ENCODE measurements around the gene SPRED2. TPM values are rescaled to one million over a fixed set of nuclear protein-coding genes. Genes with fewer than 3 reads are reported as not detected.
A peak's percentile ranks its signal among the peaks of the same experiment; 100 is the strongest.

Gene SPRED2
- polyA plus RNA-seq, 2 of the 4 experiments (the other 2 are of a cell fraction): 20.6 to 29.3 TPM

DNA sequence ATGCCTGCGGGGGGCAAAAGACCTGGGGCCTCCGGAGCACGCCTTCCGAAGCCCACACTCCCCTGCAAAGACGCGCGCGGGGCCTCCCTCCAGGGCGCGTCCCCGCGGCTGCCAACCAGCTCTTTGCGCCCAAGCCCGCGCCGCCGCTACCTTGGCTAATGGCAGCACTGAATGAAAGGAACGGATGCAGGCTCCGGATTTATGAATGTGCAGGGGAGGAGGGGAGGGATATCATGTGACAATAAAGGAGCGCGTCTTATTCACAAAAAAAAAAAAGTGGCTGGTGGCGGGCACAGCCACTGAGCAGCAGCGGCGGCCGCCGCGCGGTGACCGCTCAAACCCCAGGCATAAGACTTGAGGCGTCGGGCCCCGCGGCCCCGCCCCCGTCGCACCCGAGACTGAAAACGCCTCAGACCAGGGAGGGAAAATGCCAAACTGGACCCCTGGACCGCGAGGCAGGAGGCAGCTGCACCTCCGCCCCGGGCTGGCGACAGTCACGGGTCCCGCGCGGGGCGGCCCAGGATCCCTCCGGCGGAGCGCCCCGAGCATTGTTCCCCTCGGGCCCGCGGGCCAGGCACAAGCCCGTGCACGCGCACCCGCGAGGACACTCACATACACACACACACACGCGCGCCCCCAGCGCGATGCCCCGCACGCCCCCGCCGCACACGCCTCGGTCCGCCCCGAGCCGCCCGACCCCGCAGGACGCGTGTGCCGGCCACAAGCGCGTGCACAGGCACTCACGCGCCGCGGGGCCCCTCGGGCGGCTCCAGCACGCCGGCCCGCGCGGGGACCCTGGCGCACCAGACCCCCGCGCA is 1.6 kb downstream of the SPRED2 start (continued):
- TF ChIP-seq RAD21 (conservative IDR thresholded peaks at IDR 0.05 in 1 of 2, IDR thresholded peaks at IDR 0.05 in 1 of 2) (peak; percentile 6 to 10; a peak in 1 of 5 replicates), CHD2 (IDR thresholded peaks at IDR 0.05; ENCODE audit: low read length, partially characterized antibody) (no peak), FOSL2 (IDR thresholded peaks at IDR 0.05) (no peak), FOSL2 (CRISPR knock-in tag; IDR thresholded peaks at IDR 0.05) (no peak), JUN (IDR thresholded peaks at IDR 0.05) (no peak; a peak in 2 of 5 replicates), POLR2A (IDR thresholded peaks at IDR 0.05; ENCODE audit: low read length) (no peak; the same call in 1 of the 2 replicates), ELK1 (IDR thresholded peaks at IDR 0.05; ENCODE audit: low read depth, low read length) (no peak), CBX8 (IDR thresholded peaks at IDR 0.05) (no peak), HOXB5 (CRISPR knock-in tag; IDR thresholded peaks at IDR 0.05) (no peak), RFX5 (IDR thresholded peaks at IDR 0.05) (no peak; the same call in 1 of the 2 replicates), ZSCAN20 (CRISPR knock-in tag; IDR thresholded peaks at IDR 0.05) (no peak)
- TF ChIP-seq, protein P1, sequence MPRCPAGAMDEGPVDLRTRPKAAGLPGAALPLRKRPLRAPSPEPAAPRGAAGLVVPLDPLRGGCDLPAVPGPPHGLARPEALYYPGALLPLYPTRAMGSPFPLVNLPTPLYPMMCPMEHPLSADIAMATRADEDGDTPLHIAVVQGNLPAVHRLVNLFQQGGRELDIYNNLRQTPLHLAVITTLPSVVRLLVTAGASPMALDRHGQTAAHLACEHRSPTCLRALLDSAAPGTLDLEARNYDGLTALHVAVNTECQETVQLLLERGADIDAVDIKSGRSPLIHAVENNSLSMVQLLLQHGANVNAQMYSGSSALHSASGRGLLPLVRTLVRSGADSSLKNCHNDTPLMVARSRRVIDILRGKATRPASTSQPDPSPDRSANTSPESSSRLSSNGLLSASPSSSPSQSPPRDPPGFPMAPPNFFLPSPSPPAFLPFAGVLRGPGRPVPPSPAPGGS (IDR thresholded peaks at IDR 0.05): no peak
- TF ChIP-seq, protein P2, sequence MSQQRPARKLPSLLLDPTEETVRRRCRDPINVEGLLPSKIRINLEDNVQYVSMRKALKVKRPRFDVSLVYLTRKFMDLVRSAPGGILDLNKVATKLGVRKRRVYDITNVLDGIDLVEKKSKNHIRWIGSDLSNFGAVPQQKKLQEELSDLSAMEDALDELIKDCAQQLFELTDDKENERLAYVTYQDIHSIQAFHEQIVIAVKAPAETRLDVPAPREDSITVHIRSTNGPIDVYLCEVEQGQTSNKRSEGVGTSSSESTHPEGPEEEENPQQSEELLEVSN (IDR thresholded peaks at IDR 0.05; ENCODE audit: borderline replicate concordance, low read depth): peak; percentile 13; the same call in 1 of the 2 replicates

DNA sequence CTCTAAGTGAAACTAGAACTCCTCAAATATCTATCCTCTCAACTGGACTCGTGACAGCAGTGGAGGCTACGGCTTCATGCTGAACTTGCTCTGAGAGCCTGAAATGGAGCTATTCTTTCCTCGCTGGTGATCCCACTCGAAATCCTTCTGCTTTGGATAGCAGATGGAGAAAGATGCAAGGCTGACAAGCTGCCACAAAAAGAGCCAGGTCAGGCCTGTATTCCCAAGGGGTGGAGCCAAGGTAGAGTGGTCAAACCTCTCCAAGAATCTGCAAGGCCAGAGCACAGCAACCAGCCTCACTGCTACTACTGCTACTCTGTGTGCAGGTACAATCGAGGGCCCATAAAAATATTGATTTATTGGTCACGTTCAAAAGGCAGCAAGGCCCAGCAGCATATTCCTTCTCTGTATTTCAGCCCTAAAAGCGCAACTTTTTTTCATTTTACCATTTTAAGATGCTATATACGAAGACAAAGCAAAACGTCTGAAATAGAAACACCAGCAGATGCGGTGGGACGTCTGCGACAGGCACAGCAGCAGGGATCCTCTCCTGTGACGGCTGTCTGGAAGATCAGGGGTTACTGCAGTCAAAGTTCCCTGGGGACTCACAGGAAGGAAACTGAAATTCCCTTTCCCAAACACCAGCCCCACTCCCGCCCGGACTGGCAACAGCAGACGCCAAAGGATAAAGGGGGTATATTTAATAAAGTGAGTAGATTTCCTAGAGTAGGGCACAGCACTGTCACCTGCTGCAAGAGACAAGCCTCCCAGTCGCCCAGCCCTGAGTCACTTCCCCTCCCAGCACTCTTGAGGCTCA is 2.4 kb downstream of the SPRED2 start:
- H3K4me3 ChIP-seq: peak overlapping the region; percentile 96
- H3K27ac ChIP-seq: peak overlapping the region; percentile 83 to 94
- no peak for DNase-seq (ENCODE audit: low read depth in 1 of 2, low spot score in 1 of 2)
- H3K4me2 ChIP-seq: peak overlapping the region; percentile 83
- peaks cover 17% of the 10 kb centered on the region for H3K4me1 ChIP-seq
- peak; percentile 16; a peak in 5 of 6 replicates for ATAC-seq
- H3K9me3 ChIP-seq: no peaks in the 10 kb centered on the region
- WGBS (ENCODE audit: missing lambda C conversion rate): 40% methylated on average over 17 of the region's 17 CpGs
- ChIA-PET POLR2A (interaction anchor here (0.6 kb wide), 2 partner anchors 62 to 91 kb away, joined by 5 to 6 read pairs; no protein-coding TSS in a partner anchor), CTCF (interaction anchor here (1.0 to 2.9 kb wide), 5 partner anchors 9 to 165 kb away, joined by 3 to 10 read pairs (median 4); no protein-coding TSS in a partner anchor)
- FAIRE-seq: no peak
- TF ChIP-seq, protein P3, sequence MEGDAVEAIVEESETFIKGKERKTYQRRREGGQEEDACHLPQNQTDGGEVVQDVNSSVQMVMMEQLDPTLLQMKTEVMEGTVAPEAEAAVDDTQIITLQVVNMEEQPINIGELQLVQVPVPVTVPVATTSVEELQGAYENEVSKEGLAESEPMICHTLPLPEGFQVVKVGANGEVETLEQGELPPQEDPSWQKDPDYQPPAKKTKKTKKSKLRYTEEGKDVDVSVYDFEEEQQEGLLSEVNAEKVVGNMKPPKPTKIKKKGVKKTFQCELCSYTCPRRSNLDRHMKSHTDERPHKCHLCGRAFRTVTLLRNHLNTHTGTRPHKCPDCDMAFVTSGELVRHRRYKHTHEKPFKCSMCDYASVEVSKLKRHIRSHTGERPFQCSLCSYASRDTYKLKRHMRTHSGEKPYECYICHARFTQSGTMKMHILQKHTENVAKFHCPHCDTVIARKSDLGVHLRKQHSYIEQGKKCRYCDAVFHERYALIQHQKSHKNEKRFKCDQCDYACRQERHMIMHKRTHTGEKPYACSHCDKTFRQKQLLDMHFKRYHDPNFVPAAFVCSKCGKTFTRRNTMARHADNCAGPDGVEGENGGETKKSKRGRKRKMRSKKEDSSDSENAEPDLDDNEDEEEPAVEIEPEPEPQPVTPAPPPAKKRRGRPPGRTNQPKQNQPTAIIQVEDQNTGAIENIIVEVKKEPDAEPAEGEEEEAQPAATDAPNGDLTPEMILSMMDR (IDR thresholded peaks at IDR 0.05): no peak
- TF ChIP-seq HOXB5 (CRISPR knock-in tag; IDR thresholded peaks at IDR 0.05): no peak
- TF ChIP-seq SMC3 (IDR thresholded peaks at IDR 0.05): no peak
- TF ChIP-seq TP53 (CRISPR knock-in tag; IDR thresholded peaks at IDR 0.05): no peak
- TF ChIP-seq HOXA7 (CRISPR knock-in tag; IDR thresholded peaks at IDR 0.05): no peak
- TF ChIP-seq NPAS2 (CRISPR knock-in tag; IDR thresholded peaks at IDR 0.05; ENCODE audit: borderline replicate concordance): no peak
- TF ChIP-seq RCOR1 (IDR thresholded peaks at IDR 0.05; ENCODE audit: low read depth, low read length): no peak
- no peak for TF ChIP-seq CBX2 (IDR thresholded peaks at IDR 0.05; ENCODE audit: borderline replicate concordance, low read depth)
- TF ChIP-seq POLR2A (IDR thresholded peaks at IDR 0.05; ENCODE audit: low read length): no peak
- TF ChIP-seq HDAC2 (IDR thresholded peaks at IDR 0.05): no peak
- TF ChIP-seq, protein P4, sequence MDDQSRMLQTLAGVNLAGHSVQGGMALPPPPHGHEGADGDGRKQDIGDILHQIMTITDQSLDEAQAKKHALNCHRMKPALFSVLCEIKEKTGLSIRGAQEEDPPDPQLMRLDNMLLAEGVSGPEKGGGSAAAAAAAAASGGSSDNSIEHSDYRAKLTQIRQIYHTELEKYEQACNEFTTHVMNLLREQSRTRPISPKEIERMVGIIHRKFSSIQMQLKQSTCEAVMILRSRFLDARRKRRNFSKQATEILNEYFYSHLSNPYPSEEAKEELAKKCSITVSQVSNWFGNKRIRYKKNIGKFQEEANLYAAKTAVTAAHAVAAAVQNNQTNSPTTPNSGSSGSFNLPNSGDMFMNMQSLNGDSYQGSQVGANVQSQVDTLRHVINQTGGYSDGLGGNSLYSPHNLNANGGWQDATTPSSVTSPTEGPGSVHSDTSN (IDR thresholded peaks at IDR 0.05): no peak
- TF ChIP-seq CBX8 (IDR thresholded peaks at IDR 0.05): no peak
- TF ChIP-seq ZSCAN20 (CRISPR knock-in tag; IDR thresholded peaks at IDR 0.05): no peak
- TF ChIP-seq RNF2 (IDR thresholded peaks at IDR 0.05; ENCODE audit: borderline replicate concordance, low read depth): no peak
- no peak for TF ChIP-seq BHLHE40 (IDR thresholded peaks at IDR 0.05; ENCODE audit: low read depth, low read length)
- no peak for TF ChIP-seq JUNB (IDR thresholded peaks at IDR 0.05)
- no peak for TF ChIP-seq ZNF302 (CRISPR knock-in tag; IDR thresholded peaks at IDR 0.05)
- no peak for TF ChIP-seq TFCP2L1 (CRISPR knock-in tag; IDR thresholded peaks at IDR 0.05)
- no peak for TF ChIP-seq NR3C1 (IDR thresholded peaks at IDR 0.05)
- TF ChIP-seq ZC3H11A (IDR thresholded peaks at IDR 0.05): no peak
